Pulmonary artery endothelial cell (primary cell): ENCODE results near the gene NSMCE4A. TPM values are rescaled to one million over a fixed set of nuclear protein-coding genes. Genes with fewer than 3 reads are reported as not detected.
A peak's percentile ranks its signal among the peaks of the same experiment; 100 is the strongest.
"Not testable (repeated sequence)": the region's sequence is repeated elsewhere in the genome, so short reads cannot be mapped to it uniquely, and the experiment has no call there.

Experiments used
- DNase-seq: peaks from one replicate; pipeline ENCODE4 v3.0.0-alpha.2; 2011; ENCODE audit warnings: low read depth, low spot score
- total RNA-seq: library from RNA; depleted of rRNA; stranded (reverse); fragments of >200 nt; gene quantifications from 2 replicates; pipeline ENCODE4 v1.2.3, GENCODE V29; 2014

NSMCE4A gene
- total RNA-seq, 1 donor from 2014 or later: 42.0 TPM

GRCh38 chr10:121936295-121936694 is 38.7 kb downstream of the NSMCE4A start:
- DNase-seq: no peak

GRCh38 chr10:121935702-121936101 is 39.3 kb downstream of the NSMCE4A start:
- DNase-seq: no peak

DNA sequence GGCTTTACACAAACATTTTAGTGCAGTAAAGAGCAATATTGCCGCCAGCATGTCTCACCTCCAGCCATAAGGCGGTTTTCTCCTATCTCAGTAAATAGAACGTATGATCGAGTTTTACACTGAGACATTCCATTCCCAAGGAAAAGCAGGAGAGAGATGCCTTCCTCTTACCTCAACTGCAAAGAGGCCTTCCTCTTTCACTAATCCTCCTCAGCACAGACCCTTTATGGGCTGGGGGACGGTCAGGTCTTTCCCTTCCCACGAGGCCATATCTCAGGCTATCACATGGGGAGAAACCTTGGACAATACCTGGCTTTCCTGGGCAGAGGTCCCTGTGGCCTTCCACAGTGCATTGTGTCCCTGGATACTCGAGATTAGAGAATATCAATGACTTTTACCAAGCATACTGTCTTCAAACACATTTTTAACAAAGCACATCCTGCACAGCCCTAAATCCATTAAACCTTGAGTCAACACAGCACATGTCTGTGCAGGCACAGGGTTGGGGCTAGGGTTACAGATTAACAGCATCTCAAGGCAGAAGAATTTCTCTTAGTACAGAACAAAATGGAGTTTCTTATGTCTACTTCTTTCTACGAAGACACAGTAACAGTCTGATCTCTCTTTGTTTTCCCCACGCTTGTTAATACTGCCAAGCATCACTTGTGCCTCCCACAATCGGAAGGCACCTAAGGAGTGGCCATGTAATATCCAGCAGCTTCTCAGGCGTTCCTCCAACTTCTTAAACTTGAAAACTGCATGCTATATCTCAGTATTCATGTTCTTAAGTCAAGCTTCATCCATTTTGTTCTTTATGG is 44.5 kb downstream of the NSMCE4A start:
- DNase-seq: not testable (repeated sequence)

- DNase-seq: not testable (repeated sequence)
These were observed 45.3 kb downstream of the NSMCE4A start for GRCh38 chr10:121929585-121930267.

DNA sequence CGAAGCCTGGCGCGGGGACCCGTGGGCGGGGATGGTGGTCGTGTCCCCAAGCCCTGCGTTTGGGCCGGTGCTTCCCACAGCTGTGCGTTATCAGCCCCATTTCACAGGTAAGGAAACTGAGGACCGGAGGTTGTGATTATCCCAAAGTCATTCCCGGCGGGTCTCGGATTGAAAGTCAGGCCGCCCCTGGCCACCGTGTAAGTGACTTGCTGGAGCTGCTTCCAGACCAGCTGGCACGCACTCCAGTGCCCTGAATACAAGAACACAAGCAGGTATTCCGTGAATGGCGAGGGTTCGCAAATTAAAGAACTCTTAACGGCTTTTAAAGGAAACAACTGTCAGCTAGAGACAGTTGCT is 46.5 kb downstream of the NSMCE4A start:
- no peak for DNase-seq

- DNase-seq: peak; percentile 75
These were observed 47.0 kb downstream of the NSMCE4A start, which contains the start of gene ATE1 for GRCh38 chr10:121927841-121928527. TSS of gene ATE1 (minus strand) at chr10:121928031. CDS start at chr10:121927949, 82 bp downstream.

DNA sequence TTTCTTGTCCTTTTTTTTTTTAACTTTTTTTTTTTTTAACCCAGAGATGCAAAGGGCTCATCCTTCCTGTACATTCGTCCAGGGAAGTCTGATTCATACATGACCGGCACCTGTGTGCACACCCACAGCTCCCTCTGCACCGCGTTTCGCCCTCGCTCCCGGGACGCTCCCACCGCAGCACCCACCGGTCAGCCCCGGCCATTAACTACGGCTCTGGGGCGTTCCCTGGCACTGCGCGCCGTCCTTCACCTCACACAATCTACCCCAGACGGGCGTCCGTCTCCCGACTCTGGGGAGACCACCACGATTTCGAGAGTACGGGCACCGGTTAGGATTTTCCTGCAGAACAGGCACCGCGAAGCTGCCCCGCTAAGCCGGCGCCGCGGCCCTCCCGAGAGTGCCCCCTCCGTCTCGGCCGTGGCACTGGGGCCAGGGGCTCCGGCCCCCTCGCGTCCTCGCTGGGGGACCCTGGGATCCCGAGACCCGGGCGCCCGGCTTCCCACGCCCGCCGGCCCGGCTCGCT is 47.6 kb downstream of the NSMCE4A start:
- DNase-seq: no peak

DNA sequence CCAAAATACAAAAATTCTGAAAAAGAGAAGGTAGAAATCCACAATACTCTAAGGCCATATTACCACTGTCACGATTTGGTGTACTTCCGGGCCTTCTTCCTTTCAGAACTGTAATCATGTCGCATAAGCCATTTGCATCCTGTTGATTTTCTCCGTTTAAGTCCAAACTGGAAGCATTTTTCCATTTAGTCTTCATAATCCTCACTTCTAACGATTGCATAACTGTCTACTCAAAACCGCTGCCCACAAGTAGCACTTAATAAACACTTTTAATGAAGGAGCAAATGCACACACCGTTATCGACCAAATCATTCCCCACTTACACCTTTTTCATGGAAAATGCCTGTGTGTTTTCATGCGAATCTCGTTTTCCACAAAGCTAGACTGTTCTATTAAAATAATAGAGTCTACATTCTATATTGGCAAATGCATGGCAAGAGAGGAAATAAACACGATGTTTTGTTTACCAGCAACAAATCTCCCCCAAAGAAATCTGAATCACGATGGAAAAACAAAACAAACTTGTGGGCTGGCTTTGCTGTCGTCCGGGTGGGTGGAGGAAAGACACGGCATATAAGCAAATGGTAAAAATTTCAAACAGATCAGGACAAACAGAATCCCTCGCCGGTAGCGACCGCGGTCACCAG is 48.2 kb downstream of the NSMCE4A start:
- DNase-seq: no peak

GRCh38 chr10:121926157-121926556 is 48.9 kb downstream of the NSMCE4A start:
- no peak for DNase-seq

DNA sequence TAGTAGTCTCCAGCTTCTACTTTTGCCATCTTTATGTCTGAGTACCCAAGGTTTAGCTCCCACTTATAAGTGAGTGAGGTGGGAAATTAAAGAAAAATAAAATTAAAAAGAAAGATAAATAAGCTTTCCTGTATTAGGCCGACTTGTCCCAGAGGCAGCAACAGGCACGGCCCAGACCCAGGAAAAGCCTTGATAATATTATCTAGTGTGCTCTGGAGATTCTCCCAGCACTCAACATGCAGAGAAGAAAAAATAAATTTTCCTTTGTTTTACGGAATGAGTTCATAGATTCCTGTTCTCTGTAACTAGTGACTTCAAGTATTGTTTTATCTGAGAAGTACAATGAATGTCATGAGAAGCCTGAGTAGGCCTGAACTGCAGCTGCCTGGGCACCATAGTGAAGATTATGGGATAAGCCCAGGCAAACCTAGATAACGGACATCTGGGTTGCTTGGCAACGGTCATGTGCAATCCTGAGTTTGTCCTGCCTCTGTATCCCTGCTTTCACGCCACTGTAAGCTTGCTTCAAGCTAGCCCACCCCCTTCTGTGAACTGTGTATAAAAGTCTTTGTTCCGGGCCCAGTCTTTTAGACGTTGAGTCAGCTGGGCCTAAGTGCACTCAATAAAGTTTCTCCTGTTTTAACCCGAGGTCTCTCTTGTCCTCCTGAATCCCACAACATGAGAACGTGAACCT is 53.6 kb downstream of the NSMCE4A start:
- DNase-seq: no peak

DNA sequence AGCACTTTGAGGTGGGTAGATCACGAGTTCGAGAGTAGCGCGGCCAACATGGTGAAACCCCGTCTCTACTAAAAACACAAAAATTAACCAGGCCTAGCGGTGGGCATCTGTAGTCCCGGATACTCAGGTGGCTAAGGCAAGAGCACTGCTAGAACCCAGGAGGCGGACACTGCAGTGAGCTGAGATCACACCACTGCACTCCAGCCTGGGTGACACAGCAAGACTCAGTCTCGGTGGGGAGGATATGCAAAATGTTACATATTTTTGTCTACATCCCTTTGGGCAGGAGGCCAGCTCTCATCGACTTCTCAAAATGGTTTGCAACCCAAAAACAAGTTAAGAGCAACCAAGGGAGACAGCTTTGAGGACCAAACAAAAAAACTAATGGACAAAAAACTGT is 55.4 kb downstream of the NSMCE4A start:
- no peak for DNase-seq

- not testable (repeated sequence) for DNase-seq
These were observed 56.2 kb downstream of the NSMCE4A start for GRCh38 chr10:121918800-121919199.

DNA sequence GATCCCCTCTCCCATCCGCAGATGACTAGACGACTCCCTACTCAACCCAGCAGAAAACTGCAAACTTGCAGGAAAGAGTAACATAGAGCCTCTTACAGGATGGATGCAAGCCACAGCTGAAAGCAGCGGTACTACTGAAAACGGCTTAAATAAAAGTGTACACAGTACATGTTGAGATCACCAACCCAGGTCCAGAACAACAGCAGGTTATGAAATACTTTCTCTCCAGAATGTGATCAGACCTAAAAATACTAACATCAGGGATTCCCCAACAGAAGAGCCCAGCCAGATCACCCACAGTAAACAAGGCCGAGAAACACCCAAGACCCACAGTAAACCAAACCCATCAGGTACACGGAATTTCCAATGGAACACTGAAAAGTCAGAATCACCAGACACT is 60.4 kb downstream of the NSMCE4A start:
- no peak for DNase-seq

GRCh38 chr10:121911421-121911697 is 63.7 kb downstream of the NSMCE4A start:
- DNase-seq: no peak

- DNase-seq: no peak
These were observed 64.2 kb downstream of the NSMCE4A start for GRCh38 chr10:121910673-121911420.

Other genes starting within 250 kb of the NSMCE4A start
- 27.0 and 36.8 TPM in 2 replicates for gene ATE1, start 47.2 kb downstream of the NSMCE4A start, total RNA-seq
- gene TACC2, start 13.9 kb upstream of the NSMCE4A start, total RNA-seq: 6.1 and 9.7 TPM in 2 replicates